ENCODE measurements around the gene OXGR1. TPM values are rescaled to one million over a fixed set of nuclear protein-coding genes. Genes with fewer than 3 reads are reported as not detected.
"Not testable (repeated sequence)": the region's sequence is repeated elsewhere in the genome, so short reads cannot be mapped to it uniquely, and the experiment has no call there.

OXGR1 gene
- total and polyA plus RNA-seq, 8 donors, result 0.14 to 0.68 (median 0.26) TPM

DNA sequence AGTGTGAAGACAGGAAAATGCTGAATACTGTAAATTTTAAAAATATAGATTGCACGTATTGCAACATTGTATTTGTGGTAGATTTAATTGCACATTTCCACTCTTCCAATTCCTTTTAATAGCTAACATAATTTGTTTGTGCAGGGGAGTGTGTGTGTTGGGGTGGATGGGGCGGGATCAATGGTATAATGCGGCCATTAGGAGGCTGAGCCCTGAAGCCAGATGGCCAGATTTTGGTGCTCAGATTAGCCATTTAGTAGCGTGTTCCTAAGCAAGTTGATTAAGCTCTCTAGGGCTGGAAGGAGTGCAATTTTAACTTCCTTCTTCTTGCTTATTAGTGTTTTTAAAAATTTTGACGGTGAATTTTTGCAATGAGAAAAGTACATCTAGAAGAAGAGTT, 5.8 kb downstream of the OXGR1 start:
- Histone ChIP-seq H3K4me3 (no peak overlapping the region), H3K9me3 (no peaks in the 10 kb centered on the region), H3K4me1 (peaks cover 0 to 15% of the 10 kb centered on the region in 2 donors), H3K36me3 (no peaks in the 10 kb centered on the region), H3K27me3 (peaks cover 0 to 15% of the 10 kb centered on the region in 2 donors), H3K27ac (no peak overlapping the region)
- TF ChIP-seq, protein P1, sequence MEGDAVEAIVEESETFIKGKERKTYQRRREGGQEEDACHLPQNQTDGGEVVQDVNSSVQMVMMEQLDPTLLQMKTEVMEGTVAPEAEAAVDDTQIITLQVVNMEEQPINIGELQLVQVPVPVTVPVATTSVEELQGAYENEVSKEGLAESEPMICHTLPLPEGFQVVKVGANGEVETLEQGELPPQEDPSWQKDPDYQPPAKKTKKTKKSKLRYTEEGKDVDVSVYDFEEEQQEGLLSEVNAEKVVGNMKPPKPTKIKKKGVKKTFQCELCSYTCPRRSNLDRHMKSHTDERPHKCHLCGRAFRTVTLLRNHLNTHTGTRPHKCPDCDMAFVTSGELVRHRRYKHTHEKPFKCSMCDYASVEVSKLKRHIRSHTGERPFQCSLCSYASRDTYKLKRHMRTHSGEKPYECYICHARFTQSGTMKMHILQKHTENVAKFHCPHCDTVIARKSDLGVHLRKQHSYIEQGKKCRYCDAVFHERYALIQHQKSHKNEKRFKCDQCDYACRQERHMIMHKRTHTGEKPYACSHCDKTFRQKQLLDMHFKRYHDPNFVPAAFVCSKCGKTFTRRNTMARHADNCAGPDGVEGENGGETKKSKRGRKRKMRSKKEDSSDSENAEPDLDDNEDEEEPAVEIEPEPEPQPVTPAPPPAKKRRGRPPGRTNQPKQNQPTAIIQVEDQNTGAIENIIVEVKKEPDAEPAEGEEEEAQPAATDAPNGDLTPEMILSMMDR (IDR thresholded peaks at IDR 0.05), result no peak
- no peak for DNase-seq
- no peak for ATAC-seq
- intact Hi-C loops (cut with DNase I), result no loop called here

DNA sequence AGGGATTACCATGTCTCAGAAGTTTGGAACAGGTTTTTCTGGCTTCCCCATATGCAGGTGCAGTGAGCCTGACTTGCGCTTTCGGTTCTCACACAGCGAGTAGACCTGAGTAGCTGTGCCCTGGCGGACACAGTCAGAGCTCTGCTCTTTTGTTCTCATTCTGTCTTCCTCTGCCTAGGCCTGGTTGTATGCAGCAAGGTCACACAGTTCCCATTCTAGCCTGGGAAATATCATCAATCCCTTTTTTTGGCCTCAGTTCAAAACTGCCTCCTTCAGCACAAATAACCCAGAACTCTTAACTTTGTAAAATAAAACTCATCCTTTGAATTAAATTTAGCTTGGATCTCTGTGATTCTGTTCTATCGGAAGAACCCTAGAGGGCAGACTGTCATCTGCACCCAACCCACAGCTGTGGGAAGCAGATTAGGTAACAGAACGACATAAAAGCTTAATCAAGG, 10.2 kb downstream of the OXGR1 start:
- TF ChIP-seq, protein P1 (IDR thresholded peaks at IDR 0.05), result peak in 1 of 2 donors; percentile 33
- intact Hi-C loops (cut with DNase I), result no loop called here
- DNase-seq (peak in 2 of 4 donors; percentile 43 to 74), ATAC-seq (peak; percentile 99)
- Histone ChIP-seq H3K36me3 (no peaks in the 10 kb centered on the region), H3K9me3 (peaks cover 0 to 5% of the 10 kb centered on the region in 2 donors), H3K4me1 (peaks cover 0 to 21% of the 10 kb centered on the region in 2 donors), H3K27me3 (no peaks in the 10 kb centered on the region), H3K4me3 (no peak overlapping the region), H3K27ac (peak overlapping the region; percentile 5 to 14)

DNA sequence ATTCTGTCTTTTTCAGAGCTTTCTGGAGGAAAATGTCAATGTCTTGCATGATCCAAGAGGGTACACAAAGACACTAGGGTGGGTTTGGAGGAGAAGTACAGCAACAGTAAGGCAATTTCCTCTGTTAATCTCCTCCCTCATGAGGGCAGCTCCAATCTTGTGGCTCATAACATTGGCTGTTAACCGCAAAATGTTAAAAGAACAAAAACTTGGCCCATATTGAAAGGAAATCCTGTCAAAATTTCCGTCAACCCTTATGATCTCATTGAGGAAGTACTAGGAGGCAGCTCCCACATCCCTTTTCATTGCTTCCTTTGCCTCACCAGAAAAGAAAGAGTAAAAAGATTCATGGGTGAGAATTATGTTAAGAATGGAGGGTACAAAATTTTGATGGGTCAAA, 11.6 kb downstream of the OXGR1 start:
- no peaks in the 10 kb centered on the region for H3K36me3 ChIP-seq
- ATAC-seq (peak; percentile 42), DNase-seq (no peak)
- TF ChIP-seq, protein P1 (IDR thresholded peaks at IDR 0.05), result no peak
- intact Hi-C loops (cut with DNase I), result no loop called here
- H3K27ac ChIP-seq, result peak overlapping the region; percentile 5 to 28
- peaks cover 0 to 21% of the 10 kb centered on the region in 2 donors for H3K4me1 ChIP-seq
- H3K27me3 ChIP-seq, result no peaks in the 10 kb centered on the region
- peaks cover 0 to 5% of the 10 kb centered on the region in 2 donors for H3K9me3 ChIP-seq
- no peak overlapping the region for H3K4me3 ChIP-seq

DNA sequence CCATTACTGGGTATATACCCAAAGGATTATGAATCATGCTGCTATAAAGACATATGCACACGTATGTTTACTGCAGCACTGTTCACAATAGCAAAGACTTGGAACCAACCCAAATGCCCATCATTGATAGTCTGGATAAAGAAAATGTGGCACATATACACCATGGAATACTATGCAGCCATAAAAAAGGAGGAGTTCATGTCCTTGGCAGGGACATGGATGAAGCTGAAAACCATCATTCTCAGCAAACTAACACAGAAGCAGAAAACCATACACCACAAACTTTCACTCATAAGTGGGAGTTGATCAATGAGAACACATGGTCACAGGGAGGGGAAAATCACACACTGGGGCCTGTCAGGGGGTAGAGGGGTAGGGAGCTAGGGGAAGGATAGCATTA, 14.4 kb downstream of the OXGR1 start:
- H3K27me3 ChIP-seq; H3K4me3 ChIP-seq; DNase-seq; H3K27ac ChIP-seq; intact Hi-C loops (cut with DNase I); ATAC-seq; H3K9me3 ChIP-seq; H3K36me3 ChIP-seq: not testable (repeated sequence)
- H3K4me1 ChIP-seq, result peaks cover 0 to 19% of the 10 kb centered on the region in 2 donors

DNA sequence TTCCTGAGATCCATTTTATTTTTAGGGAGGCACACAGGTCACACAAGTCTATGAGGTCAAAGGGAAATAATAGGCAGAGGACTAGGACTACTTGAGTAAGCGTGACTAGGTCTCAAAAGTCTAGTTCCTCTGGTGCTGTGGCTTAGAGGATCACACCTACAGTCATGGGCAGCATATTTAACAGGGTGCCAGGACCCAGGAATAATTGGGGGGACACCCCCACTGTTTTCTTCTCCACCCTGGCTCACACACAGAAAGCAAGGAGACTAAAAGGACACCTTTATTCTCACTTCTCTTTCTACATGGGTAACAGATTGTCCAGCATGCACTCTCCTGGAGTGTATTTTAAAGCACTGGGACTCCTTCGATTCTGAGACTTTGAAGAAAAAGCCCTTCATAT, 26.2 kb downstream of the OXGR1 start:
- Histone ChIP-seq H3K27ac (no peak overlapping the region), H3K27me3 (no peaks in the 10 kb centered on the region), H3K4me1 (no peaks in the 10 kb centered on the region), H3K4me3 (no peak overlapping the region), H3K9me3 (peaks cover 0 to 60% of the 10 kb centered on the region in 2 donors), H3K36me3 (no peaks in the 10 kb centered on the region)
- TF ChIP-seq, protein P1 (IDR thresholded peaks at IDR 0.05), result no peak
- intact Hi-C loops (cut with DNase I), result no loop called here
- ATAC-seq (no peak), DNase-seq (no peak)

DNA sequence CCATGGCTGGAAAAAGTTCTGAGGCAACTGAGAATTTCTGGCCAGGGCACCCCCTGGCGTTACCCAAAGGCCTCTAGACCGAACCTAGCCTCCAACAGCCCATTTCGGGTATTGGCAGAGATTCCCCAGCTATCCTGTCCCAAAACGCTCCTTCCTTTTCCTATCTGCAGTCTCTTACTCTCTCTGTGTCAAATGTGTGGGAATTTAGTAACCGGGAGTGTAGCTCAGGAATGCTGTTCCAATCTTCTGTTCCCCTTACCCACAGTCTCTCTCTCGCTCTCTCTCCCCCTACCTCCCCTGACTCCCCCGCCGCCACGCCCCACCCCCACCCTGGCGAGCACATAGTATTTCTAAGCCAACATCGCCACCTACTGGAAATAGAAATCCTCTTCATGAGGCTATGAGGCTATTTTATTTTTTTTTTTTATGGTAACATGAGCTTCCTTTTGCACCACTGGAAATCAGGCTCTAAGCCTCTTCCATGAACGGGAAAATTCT, 27.0 kb downstream of the OXGR1 start:
- no peaks in the 10 kb centered on the region for H3K36me3 ChIP-seq
- TF ChIP-seq, protein P1 (IDR thresholded peaks at IDR 0.05), result no peak
- peaks cover 0 to 60% of the 10 kb centered on the region in 2 donors for H3K9me3 ChIP-seq
- no peak for DNase-seq
- ATAC-seq, result no peak
- H3K27me3 ChIP-seq, result no peaks in the 10 kb centered on the region
- no peaks in the 10 kb centered on the region for H3K4me1 ChIP-seq
- intact Hi-C loops (cut with DNase I), result no loop called here
- no peak overlapping the region for H3K4me3 ChIP-seq
- no peak overlapping the region for H3K27ac ChIP-seq
